Calu3 (cell line): ENCODE measurements around the gene TENM4. TPM values are rescaled to one million over a fixed set of nuclear protein-coding genes. Genes with fewer than 3 reads are reported as not detected.

Source experiments
- BruUV-seq: library from RNA; stranded (reverse); fragments of 400-500 nt; replicated peaks from 2 replicates; lab custom pipeline; 2021; lab: Mats Ljungman, UMichigan
- CTCF ChIA-PET: fragments of 300-600 bp; sonication (Branson Sonifier 250); formaldehyde crosslinking; loops from one replicate; lab custom pipeline; 2022; ENCODE audit warnings: antibody characterized with exemption; lab: Charles Lee
- DNase-seq: peaks from one replicate; pipeline ENCODE4 v3.0.0; 2022
- H3K27ac Mint-ChIP-seq: one replicate; pipeline ENCODE4 v1.8.0; 2022; ENCODE audit warnings: mixed read lengths; ENCODE audit not compliant: unreplicated experiment
- H3K27me3 Mint-ChIP-seq: one replicate; pipeline ENCODE4 v1.8.0; 2022; ENCODE audit warnings: mixed read lengths; ENCODE audit not compliant: unreplicated experiment
- H3K36me3 Mint-ChIP-seq: one replicate; pipeline ENCODE4 v1.8.0; 2022; ENCODE audit warnings: mild to moderate bottlenecking, moderate library complexity, mixed read lengths; ENCODE audit not compliant: insufficient read depth, unreplicated experiment
- H3K4me1 Mint-ChIP-seq: one replicate; pipeline ENCODE4 v1.8.0; 2022; ENCODE audit warnings: mild to moderate bottlenecking, low read depth, mixed read lengths; ENCODE audit not compliant: unreplicated experiment
- H3K4me3 Mint-ChIP-seq: one replicate; pipeline ENCODE4 v1.8.0; 2022; ENCODE audit warnings: mild to moderate bottlenecking, low read depth, moderate library complexity, mixed read lengths; ENCODE audit not compliant: unreplicated experiment
- H3K9me3 Mint-ChIP-seq: one replicate; pipeline ENCODE4 v1.8.0; 2022; ENCODE audit warnings: low read depth, mixed read lengths; ENCODE audit not compliant: unreplicated experiment
- CTCF ChIP-seq: fragments of 200-600 bp; IDR thresholded peaks from one replicate; pipeline ENCODE4 v1.8.0; 2022; ENCODE audit warnings: antibody characterized with exemption; ENCODE audit not compliant: unreplicated experiment
- intact Hi-C: fragments of 100-400 bp; cut with micrococcal nuclease; formaldehyde crosslinking; loops from one replicate; pipeline ENCODE4 v1.10.0; 2022; ENCODE audit not compliant: unreplicated experiment
- total RNA-seq: library from RNA; stranded (reverse); gene quantifications from 2 replicates; pipeline ENCODE4 v1.2.3, GENCODE V29; 2022

The TENM4 gene
- total RNA-seq, 1 experiment from 2014 or later, result not detected

GRCh38 chr11:79371724-79372123 lies 69.1 kb downstream of the TENM4 start:
- Mint-ChIP-seq H3K27ac (no peak overlapping the region), H3K9me3 (peaks cover 7% of the 10 kb centered on the region), H3K36me3 (no peaks in the 10 kb centered on the region), H3K4me3 (no peak overlapping the region), H3K27me3 (no peaks in the 10 kb centered on the region), H3K4me1 (no peaks in the 10 kb centered on the region)
- no TSS peak for BruUV-seq
- CTCF ChIA-PET, result no interaction called here
- no peak for DNase-seq
- intact Hi-C loops, result no loop called here
- no peak for TF ChIP-seq CTCF

- CTCF ChIA-PET, result no interaction called here
- intact Hi-C loops, result no loop called here
- Mint-ChIP-seq H3K4me1 (no peaks in the 10 kb centered on the region), H3K27ac (no peak overlapping the region), H3K9me3 (peaks cover 6% of the 10 kb centered on the region), H3K27me3 (no peaks in the 10 kb centered on the region), H3K36me3 (no peaks in the 10 kb centered on the region), H3K4me3 (no peak overlapping the region)
- TF ChIP-seq CTCF, result no peak
- BruUV-seq, result no TSS peak
- no peak for DNase-seq
Measured at GRCh38 chr11:79371152-79371551, 69.7 kb downstream of the TENM4 start.

GRCh38 chr11:79369055-79369454 lies 71.8 kb downstream of the TENM4 start:
- no peak overlapping the region for H3K4me3 Mint-ChIP-seq
- no peaks in the 10 kb centered on the region for H3K4me1 Mint-ChIP-seq
- H3K27ac Mint-ChIP-seq, result no peak overlapping the region
- no peaks in the 10 kb centered on the region for H3K36me3 Mint-ChIP-seq
- H3K9me3 Mint-ChIP-seq, result peaks cover 6% of the 10 kb centered on the region
- H3K27me3 Mint-ChIP-seq, result no peaks in the 10 kb centered on the region
- BruUV-seq, result no TSS peak
- CTCF ChIA-PET, result no interaction called here
- DNase-seq, result no peak
- intact Hi-C loops, result no loop called here
- no peak for TF ChIP-seq CTCF

- intact Hi-C loops, result no loop called here
- BruUV-seq, result no TSS peak
- DNase-seq, result no peak
- H3K27ac Mint-ChIP-seq, result no peak overlapping the region
- no peak for TF ChIP-seq CTCF
- peaks cover 3% of the 10 kb centered on the region for H3K9me3 Mint-ChIP-seq
- H3K4me3 Mint-ChIP-seq, result no peak overlapping the region
- H3K36me3 Mint-ChIP-seq, result no peaks in the 10 kb centered on the region
- H3K4me1 Mint-ChIP-seq, result no peaks in the 10 kb centered on the region
- H3K27me3 Mint-ChIP-seq, result no peaks in the 10 kb centered on the region
- CTCF ChIA-PET, result no interaction called here
Measured at GRCh38 chr11:79367844-79368243, 73.0 kb downstream of the TENM4 start.
